Midbrain (tissue), 1 donor: ENCODE measurements around the gene TMEM176B.

Experiments used
- DNase-seq: peaks from one replicate; lab custom pipeline; 2025; lab: John Stamatoyannopoulos, UW

TMEM176B gene

DNA sequence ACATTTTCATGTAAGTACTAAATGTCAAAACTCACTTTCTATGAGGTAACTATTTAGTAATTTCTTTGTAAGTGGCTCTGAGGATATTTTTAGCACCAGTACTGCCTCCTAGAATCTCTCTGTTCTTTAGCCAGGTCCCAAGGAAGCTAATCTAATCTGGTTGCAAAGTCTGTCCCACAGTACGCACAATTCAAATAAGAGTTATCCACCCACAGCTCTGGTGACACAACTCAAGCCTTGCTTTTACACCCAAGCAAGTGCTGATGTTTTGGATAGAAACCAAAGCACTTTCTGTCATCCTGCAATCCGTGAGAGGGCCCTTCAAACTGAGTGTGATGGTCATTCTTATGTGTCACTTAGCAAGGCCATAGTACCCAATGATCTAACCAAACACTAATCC lies 48.5 kb downstream of the TMEM176B start:
- DNase-seq, result no peak

DNA sequence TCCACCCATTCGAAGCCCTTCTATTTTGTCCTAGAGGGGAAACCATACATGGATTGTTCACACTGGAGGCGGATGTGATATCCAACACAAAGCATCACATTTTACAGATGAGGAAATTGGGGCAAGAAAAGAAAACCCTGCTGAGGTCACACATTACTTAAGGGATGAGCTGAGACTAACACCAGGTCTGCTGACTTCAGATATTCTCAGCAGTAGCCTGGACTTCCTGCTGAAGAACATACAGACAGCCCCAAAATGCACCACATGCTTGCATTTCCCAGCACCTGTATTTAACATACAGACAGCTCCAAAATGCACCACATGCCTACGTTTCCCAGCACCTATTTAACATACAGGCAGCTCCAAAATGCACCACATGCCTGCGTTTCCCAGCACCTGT lies 51.8 kb downstream of the TMEM176B start:
- DNase-seq, result no peak

DNA sequence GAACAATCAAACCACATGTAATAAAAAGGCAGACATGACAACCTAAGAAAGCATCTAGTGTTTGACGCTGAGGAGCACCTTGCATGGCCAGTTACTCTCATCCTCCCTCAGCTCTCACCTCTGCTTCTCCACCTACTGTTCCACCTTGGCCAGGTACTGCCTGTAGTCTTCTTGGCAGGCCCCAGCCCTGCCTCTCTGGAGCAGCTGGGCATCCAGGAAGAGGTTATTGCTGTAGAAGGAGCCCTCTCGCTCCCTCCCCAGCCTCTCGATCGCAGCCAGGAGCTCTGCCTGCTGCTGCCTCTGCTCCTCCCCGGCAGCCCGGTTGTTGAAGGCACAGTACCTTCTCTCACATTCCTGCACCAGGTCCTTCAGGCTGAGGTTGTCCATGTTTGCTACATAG lies 53.2 kb downstream of the TMEM176B start:
- DNase-seq, result no peak

DNA sequence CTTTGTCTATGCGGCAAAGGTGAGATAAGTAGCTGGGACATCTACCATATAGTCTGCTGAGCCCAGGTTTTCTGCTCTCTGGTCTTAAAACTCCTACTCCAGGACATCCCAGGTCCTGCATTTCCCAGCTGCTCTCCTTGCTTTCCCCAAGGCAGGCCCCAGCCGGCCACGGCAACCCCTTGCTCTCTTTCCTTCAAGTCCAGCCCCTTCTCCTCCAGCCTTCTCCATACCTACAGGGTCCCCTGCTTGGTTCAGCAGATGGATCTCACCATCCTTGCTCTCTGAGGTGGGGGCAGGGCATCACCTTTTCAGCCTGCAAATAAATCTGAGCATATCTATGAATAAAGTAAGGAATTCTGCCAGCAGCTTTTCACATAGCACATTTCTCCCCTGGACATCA lies 54.3 kb downstream of the TMEM176B start:
- no peak for DNase-seq

DNA sequence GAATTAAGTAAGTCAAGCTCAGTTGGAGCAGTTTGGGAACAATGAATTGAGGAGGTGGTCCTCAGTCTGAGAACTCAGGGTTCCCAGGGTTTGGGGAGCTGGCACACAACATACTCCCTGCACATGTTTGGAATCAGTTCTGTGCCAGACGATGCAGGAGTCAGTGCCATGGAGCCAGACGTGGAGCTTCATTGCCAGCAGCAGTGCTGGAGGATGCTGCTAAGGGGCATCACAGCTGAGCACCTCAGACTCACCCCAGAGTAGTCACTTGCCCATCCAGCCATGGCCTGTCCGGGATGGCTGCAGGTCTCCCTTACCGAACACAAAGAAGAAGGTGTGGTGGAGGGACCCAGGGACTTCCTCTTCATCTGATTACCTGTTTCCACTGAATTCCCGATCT lies 55.1 kb downstream of the TMEM176B start:
- DNase-seq, result no peak

DNA sequence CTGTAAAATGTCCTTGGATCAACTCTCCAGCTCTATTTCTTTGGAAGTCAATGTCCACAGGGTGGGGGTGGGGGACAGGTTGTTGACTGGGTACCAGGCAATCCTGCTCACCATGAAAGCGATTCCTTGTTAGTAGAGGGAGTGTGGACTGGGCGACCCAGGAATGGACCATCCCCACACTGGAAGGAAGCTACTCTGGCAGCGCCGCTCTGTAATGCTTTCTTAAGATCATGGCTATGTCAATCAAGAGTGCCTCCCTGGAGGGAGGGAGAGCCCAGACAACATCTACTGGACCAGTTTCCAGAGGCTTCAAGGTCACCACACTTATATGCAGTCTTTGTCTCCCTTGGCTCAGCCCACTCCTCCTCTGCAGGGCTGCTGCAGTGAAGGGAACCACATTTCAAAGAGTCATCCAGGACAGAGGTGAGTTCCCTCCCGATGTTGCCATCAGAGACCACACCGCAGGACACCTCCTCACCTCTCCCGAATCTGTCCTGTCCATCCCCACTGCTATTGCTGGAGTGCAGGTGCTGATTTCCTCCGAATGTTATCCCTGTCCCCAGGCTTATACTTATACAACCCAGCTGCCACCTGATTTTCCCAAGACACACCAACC lies 56.0 kb downstream of the TMEM176B start:
- no peak for DNase-seq

DNA sequence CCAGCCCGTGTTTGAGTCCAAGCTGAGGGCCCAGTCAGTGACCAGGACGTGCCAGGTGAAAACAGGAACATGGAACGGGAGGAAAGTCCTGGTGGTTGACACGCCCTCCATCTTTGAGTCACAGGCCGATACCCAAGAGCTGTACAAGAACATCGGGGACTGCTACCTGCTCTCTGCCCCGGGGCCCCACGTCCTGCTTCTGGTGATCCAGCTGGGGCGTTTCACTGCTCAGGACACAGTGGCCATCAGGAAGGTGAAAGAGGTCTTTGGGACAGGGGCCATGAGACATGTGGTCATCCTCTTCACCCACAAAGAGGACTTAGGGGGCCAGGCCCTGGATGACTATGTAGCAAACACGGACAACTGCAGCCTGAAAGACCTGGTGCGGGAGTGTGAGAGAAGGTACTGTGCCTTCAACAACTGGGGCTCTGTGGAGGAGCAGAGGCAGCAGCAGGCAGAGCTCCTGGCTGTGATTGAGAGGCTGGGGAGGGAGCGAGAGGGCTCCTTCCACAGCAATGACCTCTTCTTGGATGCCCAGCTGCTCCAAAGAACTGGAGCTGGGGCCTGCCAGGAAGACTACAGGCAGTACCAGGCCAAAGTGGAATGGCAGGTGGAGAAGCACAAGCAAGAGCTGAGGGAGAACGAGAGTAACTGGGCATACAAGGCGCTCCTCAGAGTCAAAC lies 57.7 kb downstream of the TMEM176B start:
- no peak for DNase-seq
